GM21737 (cell line): ENCODE data around the gene SCGB1A1.

ENCODE experiments used
- ATAC-seq: cut with Tn5 transposase; IDR thresholded peaks from one replicate; pipeline ENCODE4 v1.9.1; 2021; ENCODE audit warnings: mild to moderate bottlenecking, moderate library complexity; ENCODE audit not compliant: unreplicated experiment

SCGB1A1 gene

GRCh38 chr11:62420882-62421281 is 2.0 kb downstream of the SCGB1A1 start:
- ATAC-seq: no peak

- ATAC-seq: no peak
Observed at GRCh38 chr11:62421996-62422395, 3.2 kb downstream of the SCGB1A1 start.

GRCh38 chr11:62423012-62423411 is 4.2 kb downstream of the SCGB1A1 start:
- no peak for ATAC-seq

GRCh38 chr11:62427630-62428233 is 8.9 kb downstream of the SCGB1A1 start:
- no peak for ATAC-seq

GRCh38 chr11:62428871-62429560 is 10.2 kb downstream of the SCGB1A1 start:
- no peak for ATAC-seq

GRCh38 chr11:62430425-62430824 is 11.6 kb downstream of the SCGB1A1 start:
- no peak for ATAC-seq

GRCh38 chr11:62431171-62431901 is 12.5 kb downstream of the SCGB1A1 start:
- no peak for ATAC-seq

- ATAC-seq: no peak
Observed at GRCh38 chr11:62432695-62433094, 13.9 kb downstream of the SCGB1A1 start.

GRCh38 chr11:62433141-62433903 is 14.5 kb downstream of the SCGB1A1 start:
- ATAC-seq: no peak

GRCh38 chr11:62433904-62434276 is 15.1 kb downstream of the SCGB1A1 start:
- ATAC-seq: no peak

- no peak for ATAC-seq
Observed at GRCh38 chr11:62435846-62436660, 17.2 kb downstream of the SCGB1A1 start.

GRCh38 chr11:62437616-62438015 is 18.8 kb downstream of the SCGB1A1 start:
- ATAC-seq: no peak

- no peak for ATAC-seq
Observed at GRCh38 chr11:62438641-62439040, 19.8 kb downstream of the SCGB1A1 start.

- ATAC-seq: no peak
Observed at GRCh38 chr11:62439785-62440602, 21.2 kb downstream of the SCGB1A1 start.

- ATAC-seq: no peak
Observed at GRCh38 chr11:62443390-62444235, 24.8 kb downstream of the SCGB1A1 start.

- no peak for ATAC-seq
Observed at GRCh38 chr11:62444236-62444833, 25.5 kb downstream of the SCGB1A1 start.

- ATAC-seq: no peak
Observed at GRCh38 chr11:62444835-62445234, 26.0 kb downstream of the SCGB1A1 start.

GRCh38 chr11:62445314-62445740 is 26.5 kb downstream of the SCGB1A1 start:
- no peak for ATAC-seq
